ENCODE measurements around the gene PIN4. TPM values are rescaled to one million over a fixed set of nuclear protein-coding genes. Genes with fewer than 3 reads are reported as not detected.

PIN4 gene
- total RNA-seq, 1 donor: 13.8 TPM

GRCh38 chrX:72142794-72143608 is 38.6 kb upstream of the PIN4 start:
- TF ChIP-seq, protein P1, sequence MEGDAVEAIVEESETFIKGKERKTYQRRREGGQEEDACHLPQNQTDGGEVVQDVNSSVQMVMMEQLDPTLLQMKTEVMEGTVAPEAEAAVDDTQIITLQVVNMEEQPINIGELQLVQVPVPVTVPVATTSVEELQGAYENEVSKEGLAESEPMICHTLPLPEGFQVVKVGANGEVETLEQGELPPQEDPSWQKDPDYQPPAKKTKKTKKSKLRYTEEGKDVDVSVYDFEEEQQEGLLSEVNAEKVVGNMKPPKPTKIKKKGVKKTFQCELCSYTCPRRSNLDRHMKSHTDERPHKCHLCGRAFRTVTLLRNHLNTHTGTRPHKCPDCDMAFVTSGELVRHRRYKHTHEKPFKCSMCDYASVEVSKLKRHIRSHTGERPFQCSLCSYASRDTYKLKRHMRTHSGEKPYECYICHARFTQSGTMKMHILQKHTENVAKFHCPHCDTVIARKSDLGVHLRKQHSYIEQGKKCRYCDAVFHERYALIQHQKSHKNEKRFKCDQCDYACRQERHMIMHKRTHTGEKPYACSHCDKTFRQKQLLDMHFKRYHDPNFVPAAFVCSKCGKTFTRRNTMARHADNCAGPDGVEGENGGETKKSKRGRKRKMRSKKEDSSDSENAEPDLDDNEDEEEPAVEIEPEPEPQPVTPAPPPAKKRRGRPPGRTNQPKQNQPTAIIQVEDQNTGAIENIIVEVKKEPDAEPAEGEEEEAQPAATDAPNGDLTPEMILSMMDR (IDR thresholded peaks at IDR 0.05; ENCODE audit: extremely low read depth, low read depth, low read length): no peak
- H3K4me2 ChIP-seq (ENCODE audit: insufficient read depth, low read length): no peak overlapping the region

DNA sequence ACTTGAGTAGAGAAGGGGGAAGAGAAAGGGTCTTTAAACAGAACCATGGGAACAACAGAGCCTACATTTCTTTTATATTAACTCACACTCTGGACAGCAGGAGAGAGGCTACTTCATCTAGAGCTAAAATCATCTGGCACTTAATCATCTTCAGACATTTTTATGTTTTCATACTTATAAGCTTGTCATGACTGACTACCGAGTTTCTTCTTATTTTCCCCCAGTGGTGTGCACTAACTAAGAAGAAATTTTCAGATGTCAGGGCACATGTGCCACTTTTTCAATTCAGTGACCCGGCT is 38.0 kb upstream of the PIN4 start:
- H4K20me1 ChIP-seq (ENCODE audit: insufficient read depth, low read length): peaks cover 2% of the 10 kb centered on the region
- no peaks in the 10 kb centered on the region for H3K9me3 ChIP-seq (ENCODE audit: low read depth, low read length)
- H3K4me3 ChIP-seq (ENCODE audit: insufficient read depth, low read length): no peak overlapping the region
- no peak overlapping the region for H3K27ac ChIP-seq (ENCODE audit: low read depth, low read length)
- H3K79me2 ChIP-seq (ENCODE audit: insufficient read depth, low read length): no peaks in the 10 kb centered on the region
- H3K4me1 ChIP-seq (ENCODE audit: insufficient read depth, low read length): no peaks in the 10 kb centered on the region
- peaks cover 64% of the 10 kb centered on the region for H3K27me3 ChIP-seq (ENCODE audit: insufficient read depth, low read length)
- TF ChIP-seq, protein P1 (IDR thresholded peaks at IDR 0.05; ENCODE audit: extremely low read depth, low read depth, low read length): no peak
- DNase-seq (ENCODE audit: insufficient read length, low spot score, missing footprints): no peak
- no peak overlapping the region for H2AFZ ChIP-seq (ENCODE audit: low read length)
- no peaks in the 10 kb centered on the region for H3K36me3 ChIP-seq (ENCODE audit: insufficient read depth, low read length)
- H3K4me2 ChIP-seq (ENCODE audit: insufficient read depth, low read length): no peak overlapping the region

More at GRCh38 chrX:72142794-72143608, 38.6 kb upstream of the PIN4 start:
- Histone ChIP-seq H3K4me1 (ENCODE audit: insufficient read depth, low read length) (no peaks in the 10 kb centered on the region), H4K20me1 (ENCODE audit: insufficient read depth, low read length) (peaks cover 4% of the 10 kb centered on the region), H3K4me3 (ENCODE audit: insufficient read depth, low read length) (no peak overlapping the region), H3K9me3 (ENCODE audit: low read depth, low read length) (no peaks in the 10 kb centered on the region), H3K79me2 (ENCODE audit: insufficient read depth, low read length) (no peaks in the 10 kb centered on the region), H3K27me3 (ENCODE audit: insufficient read depth, low read length) (peaks cover 61% of the 10 kb centered on the region), H3K27ac (ENCODE audit: low read depth, low read length) (no peak overlapping the region), H3K36me3 (ENCODE audit: insufficient read depth, low read length) (no peaks in the 10 kb centered on the region), H2AFZ (ENCODE audit: low read length) (no peak overlapping the region)
- DNase-seq (ENCODE audit: insufficient read length, low spot score, missing footprints): no peak

DNA sequence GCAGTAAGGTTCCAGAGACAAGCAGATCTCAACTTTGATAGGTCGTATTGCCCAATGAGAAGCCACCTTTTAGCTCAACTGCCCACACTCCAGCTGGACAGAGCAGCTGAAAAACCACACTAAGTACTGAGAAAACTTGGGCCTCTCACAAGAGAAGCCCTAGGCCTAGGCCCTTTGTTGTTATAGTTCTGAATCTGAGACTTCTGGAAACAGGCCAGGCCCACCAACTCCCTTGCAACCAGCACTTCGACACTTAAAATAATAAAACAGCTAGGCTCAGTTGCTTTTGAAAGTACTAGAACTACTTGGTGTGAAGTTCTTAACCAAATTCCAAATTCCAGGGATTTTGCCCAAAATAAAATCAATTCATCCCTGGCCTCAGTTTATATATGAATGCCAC is 36.4 kb upstream of the PIN4 start:
- no peak for DNase-seq (ENCODE audit: insufficient read length, low spot score, missing footprints)
- TF ChIP-seq, protein P1 (IDR thresholded peaks at IDR 0.05; ENCODE audit: extremely low read depth, low read depth, low read length): no peak
- Histone ChIP-seq H3K27me3 (ENCODE audit: insufficient read depth, low read length) (peaks cover 69% of the 10 kb centered on the region), H4K20me1 (ENCODE audit: insufficient read depth, low read length) (peaks cover 2% of the 10 kb centered on the region), H3K4me2 (ENCODE audit: insufficient read depth, low read length) (no peak overlapping the region), H3K4me1 (ENCODE audit: insufficient read depth, low read length) (no peaks in the 10 kb centered on the region), H2AFZ (ENCODE audit: low read length) (no peak overlapping the region), H3K27ac (ENCODE audit: low read depth, low read length) (no peak overlapping the region), H3K9me3 (ENCODE audit: low read depth, low read length) (no peaks in the 10 kb centered on the region), H3K36me3 (ENCODE audit: insufficient read depth, low read length) (no peaks in the 10 kb centered on the region), H3K79me2 (ENCODE audit: insufficient read depth, low read length) (no peaks in the 10 kb centered on the region), H3K4me3 (ENCODE audit: insufficient read depth, low read length) (no peak overlapping the region)

DNA sequence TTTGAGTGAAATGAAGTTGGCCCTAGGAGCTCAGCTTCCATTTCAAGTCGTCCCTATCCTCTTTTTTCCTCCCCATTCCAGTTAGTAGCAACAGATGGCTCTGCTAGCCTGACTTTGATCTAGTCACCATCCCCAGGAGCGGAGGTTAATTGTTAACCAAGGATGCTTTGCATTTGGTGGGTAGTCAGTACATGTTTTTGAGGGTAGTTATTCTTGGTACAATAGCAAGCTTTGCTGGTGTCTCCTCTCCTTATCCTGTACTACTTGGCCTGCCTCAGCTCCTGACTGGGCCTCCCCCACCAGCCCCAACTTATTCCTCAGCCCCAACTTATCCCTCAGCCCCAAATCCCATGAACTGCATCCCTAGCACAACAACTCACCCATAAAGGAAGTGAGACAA is 35.0 kb upstream of the PIN4 start:
- peaks cover 73% of the 10 kb centered on the region for H3K27me3 ChIP-seq (ENCODE audit: insufficient read depth, low read length)
- no peaks in the 10 kb centered on the region for H3K9me3 ChIP-seq (ENCODE audit: low read depth, low read length)
- H3K27ac ChIP-seq (ENCODE audit: low read depth, low read length): no peak overlapping the region
- H3K79me2 ChIP-seq (ENCODE audit: insufficient read depth, low read length): no peaks in the 10 kb centered on the region
- H3K36me3 ChIP-seq (ENCODE audit: insufficient read depth, low read length): no peaks in the 10 kb centered on the region
- H3K4me2 ChIP-seq (ENCODE audit: insufficient read depth, low read length): no peak overlapping the region
- peaks cover 2% of the 10 kb centered on the region for H4K20me1 ChIP-seq (ENCODE audit: insufficient read depth, low read length)
- no peak overlapping the region for H2AFZ ChIP-seq (ENCODE audit: low read length)
- TF ChIP-seq, protein P1 (IDR thresholded peaks at IDR 0.05; ENCODE audit: extremely low read depth, low read depth, low read length): no peak
- H3K4me3 ChIP-seq (ENCODE audit: insufficient read depth, low read length): no peak overlapping the region
- DNase-seq (ENCODE audit: insufficient read length, low spot score, missing footprints): no peak
- no peaks in the 10 kb centered on the region for H3K4me1 ChIP-seq (ENCODE audit: insufficient read depth, low read length)

All from osteoblast (primary cell).